Measurements from ENCODE around the gene RPL22.

Gene RPL22

GRCh38 chr1:6144175-6144574 is 55.2 kb downstream of the RPL22 start:
- H3K27me3 ChIP-seq (ENCODE audit: control insufficient read depth, insufficient read depth, low read length): peaks cover 17% of the 10 kb centered on the region
- H3K4me1 ChIP-seq (ENCODE audit: control insufficient read depth, low read depth, low read length): no peaks in the 10 kb centered on the region
- H3K9me3 ChIP-seq (ENCODE audit: control insufficient read depth, low read depth, low read length): no peaks in the 10 kb centered on the region
- no peak overlapping the region for H3K9ac ChIP-seq (ENCODE audit: low read length)
- no peak overlapping the region for H3K27ac ChIP-seq (ENCODE audit: low read length)
- H3K4me3 ChIP-seq (ENCODE audit: low read length): no peak overlapping the region
- no peaks in the 10 kb centered on the region for H3K36me3 ChIP-seq (ENCODE audit: control insufficient read depth, low read depth, low read length)

GRCh38 chr1:6143395-6143794 is 56.0 kb downstream of the RPL22 start:
- Histone ChIP-seq H3K4me1 (ENCODE audit: control insufficient read depth, low read depth, low read length) (no peaks in the 10 kb centered on the region), H3K9ac (ENCODE audit: low read length) (no peak overlapping the region), H3K4me3 (ENCODE audit: low read length) (no peak overlapping the region), H3K9me3 (ENCODE audit: control insufficient read depth, low read depth, low read length) (no peaks in the 10 kb centered on the region), H3K27me3 (ENCODE audit: control insufficient read depth, insufficient read depth, low read length) (peaks cover 12% of the 10 kb centered on the region), H3K36me3 (ENCODE audit: control insufficient read depth, low read depth, low read length) (no peaks in the 10 kb centered on the region), H3K27ac (ENCODE audit: low read length) (no peak overlapping the region)

GRCh38 chr1:6142734-6143133 is 56.7 kb downstream of the RPL22 start:
- no peak overlapping the region for H3K9ac ChIP-seq (ENCODE audit: low read length)
- H3K4me1 ChIP-seq (ENCODE audit: control insufficient read depth, low read depth, low read length): no peaks in the 10 kb centered on the region
- no peaks in the 10 kb centered on the region for H3K36me3 ChIP-seq (ENCODE audit: control insufficient read depth, low read depth, low read length)
- no peak overlapping the region for H3K4me3 ChIP-seq (ENCODE audit: low read length)
- H3K9me3 ChIP-seq (ENCODE audit: control insufficient read depth, low read depth, low read length): no peaks in the 10 kb centered on the region
- H3K27me3 ChIP-seq (ENCODE audit: control insufficient read depth, insufficient read depth, low read length): peaks cover 5% of the 10 kb centered on the region
- H3K27ac ChIP-seq (ENCODE audit: low read length): no peak overlapping the region

- H3K27me3 ChIP-seq (ENCODE audit: control insufficient read depth, insufficient read depth, low read length): no peaks in the 10 kb centered on the region
These were observed 57.3 kb downstream of the RPL22 start for GRCh38 chr1:6142036-6142621.

GRCh38 chr1:6141592-6141991 is 57.8 kb downstream of the RPL22 start:
- H3K4me3 ChIP-seq (ENCODE audit: low read length): no peak overlapping the region
- no peaks in the 10 kb centered on the region for H3K4me1 ChIP-seq (ENCODE audit: control insufficient read depth, low read depth, low read length)
- no peak overlapping the region for H3K27ac ChIP-seq (ENCODE audit: low read length)
- H3K9me3 ChIP-seq (ENCODE audit: control insufficient read depth, low read depth, low read length): no peaks in the 10 kb centered on the region
- no peak overlapping the region for H3K9ac ChIP-seq (ENCODE audit: low read length)
- H3K27me3 ChIP-seq (ENCODE audit: control insufficient read depth, insufficient read depth, low read length): no peaks in the 10 kb centered on the region
- H3K36me3 ChIP-seq (ENCODE audit: control insufficient read depth, low read depth, low read length): no peaks in the 10 kb centered on the region

More at GRCh38 chr1:6142036-6142621, 57.3 kb downstream of the RPL22 start:
- Histone ChIP-seq H3K27ac (ENCODE audit: low read length) (no peak overlapping the region), H3K4me1 (ENCODE audit: control insufficient read depth, low read depth, low read length) (no peaks in the 10 kb centered on the region), H3K9me3 (ENCODE audit: control insufficient read depth, low read depth, low read length) (no peaks in the 10 kb centered on the region), H3K9ac (ENCODE audit: low read length) (no peak overlapping the region), H3K36me3 (ENCODE audit: control insufficient read depth, low read depth, low read length) (no peaks in the 10 kb centered on the region), H3K4me3 (ENCODE audit: low read length) (no peak overlapping the region)

- Histone ChIP-seq H3K36me3 (ENCODE audit: control insufficient read depth, low read depth, low read length) (no peaks in the 10 kb centered on the region), H3K4me3 (ENCODE audit: low read length) (no peak overlapping the region), H3K9me3 (ENCODE audit: control insufficient read depth, low read depth, low read length) (no peaks in the 10 kb centered on the region), H3K9ac (ENCODE audit: low read length) (no peak overlapping the region), H3K27ac (ENCODE audit: low read length) (no peak overlapping the region), H3K4me1 (ENCODE audit: control insufficient read depth, low read depth, low read length) (no peaks in the 10 kb centered on the region), H3K27me3 (ENCODE audit: control insufficient read depth, insufficient read depth, low read length) (no peaks in the 10 kb centered on the region)
These were observed 59.0 kb downstream of the RPL22 start for GRCh38 chr1:6140413-6140812.

GRCh38 chr1:6137758-6138157 is 61.6 kb downstream of the RPL22 start:
- Histone ChIP-seq H3K27me3 (ENCODE audit: control insufficient read depth, insufficient read depth, low read length) (no peaks in the 10 kb centered on the region), H3K9me3 (ENCODE audit: control insufficient read depth, low read depth, low read length) (no peaks in the 10 kb centered on the region)

GRCh38 chr1:6136516-6137220 is 62.7 kb downstream of the RPL22 start:
- Histone ChIP-seq H3K27ac (ENCODE audit: low read length) (no peak overlapping the region), H3K4me1 (ENCODE audit: control insufficient read depth, low read depth, low read length) (no peaks in the 10 kb centered on the region)

More at GRCh38 chr1:6137758-6138157, 61.6 kb downstream of the RPL22 start:
- no peaks in the 10 kb centered on the region for H3K36me3 ChIP-seq (ENCODE audit: control insufficient read depth, low read depth, low read length)
- H3K9ac ChIP-seq (ENCODE audit: low read length): no peak overlapping the region
- no peaks in the 10 kb centered on the region for H3K4me1 ChIP-seq (ENCODE audit: control insufficient read depth, low read depth, low read length)
- H3K27ac ChIP-seq (ENCODE audit: low read length): no peak overlapping the region
- H3K4me3 ChIP-seq (ENCODE audit: low read length): no peak overlapping the region

More at GRCh38 chr1:6136516-6137220, 62.7 kb downstream of the RPL22 start:
- no peaks in the 10 kb centered on the region for H3K27me3 ChIP-seq (ENCODE audit: control insufficient read depth, insufficient read depth, low read length)
- H3K36me3 ChIP-seq (ENCODE audit: control insufficient read depth, low read depth, low read length): no peaks in the 10 kb centered on the region
- H3K9me3 ChIP-seq (ENCODE audit: control insufficient read depth, low read depth, low read length): no peaks in the 10 kb centered on the region
- H3K4me3 ChIP-seq (ENCODE audit: low read length): no peak overlapping the region
- H3K9ac ChIP-seq (ENCODE audit: low read length): no peak overlapping the region

All from iPS-18a (cell line).